Panc1 (cell line): Measurements from ENCODE around the gene DLG2.

Experiments used
- CTCF ChIP-seq: fragments of 450-650 bp; IDR thresholded peaks from 2 replicates; pipeline ENCODE4 v1.5.1; 2017; ENCODE audit warnings: mild to moderate bottlenecking
- TCF7L2 ChIP-seq: IDR thresholded peaks from 2 replicates; pipeline ENCODE4 v1.6.1; 2011; ENCODE audit warnings: mild to moderate bottlenecking, low read depth, low read length, inconsistent platforms

- TF ChIP-seq CTCF (no peak), TCF7L2 (no peak)
These were observed 531.9 kb downstream of the DLG2 start for GRCh38 chr11:85095239-85095638.
